COLO668 (cell line): Measurements from ENCODE around the gene GMDS.

Experiments
- DNase-seq: peaks from one replicate; lab custom pipeline; 2025; ENCODE audit not compliant: unreplicated experiment; lab: John Stamatoyannopoulos, UW

GMDS gene

GRCh38 chr6:2044192-2044591, 201.2 kb downstream of the GMDS start:
- DNase-seq = no peak

- DNase-seq = no peak
Observed at GRCh38 chr6:2042956-2043648, 202.3 kb downstream of the GMDS start.

DNA sequence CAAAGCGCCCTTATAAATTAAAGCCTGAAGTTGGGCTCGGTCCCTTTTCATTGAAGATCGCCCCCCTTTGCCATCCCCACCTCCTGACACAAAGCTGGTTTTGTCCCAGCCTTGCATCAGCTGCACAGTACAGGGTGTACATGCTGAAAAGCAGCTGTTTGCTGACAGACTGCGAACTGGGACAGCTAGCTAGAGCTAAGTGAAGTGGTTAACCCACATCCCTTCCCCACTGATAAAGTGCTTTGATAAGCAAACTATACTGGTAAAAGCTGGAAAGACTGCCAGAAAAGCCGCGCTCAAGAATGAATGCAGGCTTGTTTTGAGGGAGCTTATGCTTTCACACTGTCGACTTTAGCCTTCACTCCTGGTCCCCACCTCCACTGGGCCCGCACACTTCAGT, 207.3 kb downstream of the GMDS start:
- no peak for DNase-seq

- DNase-seq = no peak
Observed at GRCh38 chr6:2037237-2037926, 208.0 kb downstream of the GMDS start.

- no peak for DNase-seq
Observed at GRCh38 chr6:2036710-2037023, 208.7 kb downstream of the GMDS start.

GRCh38 chr6:2035826-2036709, 209.3 kb downstream of the GMDS start:
- DNase-seq = no peak

DNA sequence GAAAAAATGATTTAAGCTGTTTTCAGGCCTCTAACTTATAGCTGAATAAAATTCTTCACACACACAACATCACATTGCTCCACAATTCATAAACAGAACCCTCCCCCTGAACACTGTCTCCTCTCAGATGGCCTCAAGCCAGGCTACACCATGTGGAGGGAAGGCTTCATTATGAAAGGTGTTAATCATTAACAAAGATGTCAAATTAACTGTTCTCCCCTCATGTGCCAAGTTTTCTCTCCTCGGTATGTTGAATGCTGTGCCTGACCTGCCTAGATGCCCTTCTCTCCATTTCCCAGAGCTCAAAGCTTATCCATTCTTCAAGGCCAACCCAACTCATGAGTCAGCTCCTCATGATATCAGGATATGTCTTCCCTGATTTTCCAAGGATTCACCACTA, 210.4 kb downstream of the GMDS start:
- peak; percentile 47 for DNase-seq

GRCh38 chr6:2034256-2034655, 211.1 kb downstream of the GMDS start:
- no peak for DNase-seq

DNA sequence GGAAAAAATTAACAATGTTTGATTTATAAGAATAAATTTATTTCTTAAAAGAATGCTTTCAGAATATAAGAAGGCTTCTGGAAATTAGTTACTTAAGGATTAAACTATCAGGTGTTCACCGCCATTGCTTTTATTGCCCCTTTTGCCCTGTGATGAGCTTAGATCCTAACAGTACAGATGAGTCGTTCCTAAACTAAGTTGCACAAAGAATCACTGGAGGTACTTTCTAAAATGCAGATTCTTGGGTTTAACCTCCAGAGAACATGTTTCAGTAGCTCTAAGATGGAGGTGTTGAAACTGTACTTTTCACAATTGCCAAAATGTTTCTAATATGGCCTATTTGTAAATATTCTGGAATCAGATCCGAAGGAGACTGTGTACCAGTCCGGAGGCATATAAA, 211.9 kb downstream of the GMDS start:
- DNase-seq = no peak

DNA sequence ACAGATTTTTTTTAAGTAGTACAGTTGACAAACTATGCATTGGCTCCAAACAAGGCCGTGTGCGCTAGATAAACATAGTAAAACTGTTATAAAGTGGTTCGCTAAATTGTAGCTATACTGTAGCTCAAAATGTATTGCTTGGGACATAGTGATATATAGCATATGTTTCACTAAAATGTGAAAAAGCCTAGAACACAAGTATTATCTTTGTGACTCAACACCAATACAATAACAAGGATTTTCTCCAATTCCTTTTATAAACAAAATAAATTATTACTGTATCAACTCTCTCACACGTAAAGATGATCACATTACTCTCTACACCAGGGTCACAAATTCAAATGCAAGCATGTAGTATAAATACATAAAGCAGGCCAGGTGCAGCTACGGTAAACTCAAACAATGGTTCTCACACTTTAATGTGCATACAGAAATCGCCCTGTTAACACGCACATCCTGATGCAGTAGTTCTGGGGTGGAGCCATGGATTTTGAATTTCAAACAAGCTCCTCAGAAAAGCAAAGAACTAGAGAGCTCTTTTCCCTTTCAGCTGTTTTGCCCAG, 214.6 kb downstream of the GMDS start:
- peak; percentile 57 for DNase-seq

- DNase-seq = peak; percentile 5
Observed at GRCh38 chr6:2029952-2030351, 215.5 kb downstream of the GMDS start.

GRCh38 chr6:2029130-2029794, 216.1 kb downstream of the GMDS start:
- DNase-seq = no peak

GRCh38 chr6:2028457-2029038, 216.9 kb downstream of the GMDS start:
- no peak for DNase-seq

- no peak for DNase-seq
Observed at GRCh38 chr6:2026133-2026532, 219.3 kb downstream of the GMDS start.

GRCh38 chr6:2021713-2022125, 223.7 kb downstream of the GMDS start:
- DNase-seq = peak; percentile 48

GRCh38 chr6:2020909-2021308, 224.5 kb downstream of the GMDS start:
- DNase-seq = no peak

- no peak for DNase-seq
Observed at GRCh38 chr6:2019051-2019450, 226.4 kb downstream of the GMDS start.

DNA sequence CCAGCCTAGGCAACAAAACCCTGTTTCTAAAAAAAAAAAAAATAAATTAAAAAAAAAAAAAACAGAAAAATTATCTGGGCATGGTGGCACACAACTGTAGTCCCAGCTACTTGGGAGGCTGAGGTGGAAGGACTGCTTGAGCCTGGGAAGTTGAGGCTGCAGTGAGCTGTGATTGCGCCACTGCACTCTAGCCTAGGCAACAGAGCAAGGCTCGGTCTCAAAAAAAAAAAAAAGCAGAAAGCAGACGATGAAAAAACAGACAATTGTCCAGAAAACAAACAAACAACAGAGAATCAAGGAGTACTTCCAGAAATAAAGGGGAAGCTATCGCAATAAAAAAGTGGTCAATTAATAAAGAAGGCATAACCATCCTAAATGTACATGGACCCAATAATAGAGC, 229.4 kb downstream of the GMDS start:
- DNase-seq = no peak

DNA sequence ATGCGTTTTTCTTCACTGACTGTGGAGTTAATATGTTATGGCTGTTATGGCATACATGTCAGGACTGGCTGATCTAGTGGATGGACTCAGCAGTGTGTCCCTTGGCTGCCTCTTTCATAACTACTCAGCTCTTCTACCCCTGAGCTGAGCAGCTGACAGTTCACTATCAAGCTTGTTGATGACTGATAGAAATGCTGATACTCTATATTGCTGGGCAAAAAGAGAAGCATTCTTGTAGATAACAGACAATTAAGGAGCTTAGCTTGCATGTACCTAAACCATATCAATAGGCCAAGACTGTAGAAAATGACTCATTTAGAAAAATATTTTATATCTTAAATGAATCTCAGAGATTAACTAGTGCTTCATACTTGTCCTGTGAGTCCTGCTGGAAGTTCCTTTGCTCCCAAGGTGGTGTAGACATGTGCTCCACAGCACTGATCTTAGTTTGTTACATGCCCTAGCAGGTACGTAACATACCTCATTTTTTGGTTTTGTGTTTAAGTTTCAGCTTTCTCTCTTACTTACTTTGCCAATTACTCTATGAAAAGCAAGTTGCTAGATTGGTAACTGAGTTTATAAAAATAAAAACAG, 236.9 kb downstream of the GMDS start:
- no peak for DNase-seq

- DNase-seq = no peak
Observed at GRCh38 chr6:2007165-2007564, 238.2 kb downstream of the GMDS start.
